Activated B cell treated with CpG ODN at 0.5 μM for 24 hours (primary cell): Measurements from ENCODE around the gene PRR5. TPM values are rescaled to one million over a fixed set of nuclear protein-coding genes. Genes with fewer than 3 reads are reported as not detected.
"Not testable (repeated sequence)": the region's sequence is repeated elsewhere in the genome, so short reads cannot be mapped to it uniquely, and the experiment has no call there.

ENCODE experiments used
- ATAC-seq: fragments of 200-7000 bp; cut with Tn5 transposase; one replicate; pipeline ENCODE4 v1.10.0; 2021; ENCODE audit warnings: low read depth, mild to moderate bottlenecking, moderate library complexity
- CTCF ChIA-PET: fragments of 350-600 bp; sonication (Branson Sonifier 250); formaldehyde crosslinking; loops from one replicate; lab custom pipeline; 2021; ENCODE audit warnings: antibody characterized with exemption; lab: Charles Lee
- POLR2A ChIA-PET: fragments of 350-600 bp; sonication (Branson Sonifier 250); formaldehyde crosslinking; loops from one replicate; lab custom pipeline; 2021; ENCODE audit warnings: antibody characterized with exemption; lab: Charles Lee
- DNase-seq: peaks from one replicate; pipeline ENCODE4 v3.0.0; 2022
- H3K27ac Mint-ChIP-seq: one replicate; pipeline ENCODE4 v1.8.0; 2020; ENCODE audit warnings: mixed read lengths
- H3K27me3 Mint-ChIP-seq: one replicate; pipeline ENCODE4 v1.8.0; 2021; ENCODE audit warnings: mixed read lengths
- H3K36me3 Mint-ChIP-seq: one replicate; pipeline ENCODE4 v1.8.0; 2021; ENCODE audit warnings: low read depth, mixed read lengths
- H3K4me1 Mint-ChIP-seq: one replicate; pipeline ENCODE4 v1.8.0; 2021; ENCODE audit warnings: mixed read lengths
- H3K4me3 Mint-ChIP-seq: one replicate; pipeline ENCODE4 v1.8.0; 2020; ENCODE audit warnings: mild to moderate bottlenecking, mixed read lengths
- H3K9me3 Mint-ChIP-seq: one replicate; pipeline ENCODE4 v1.8.0; 2020; ENCODE audit warnings: mixed read lengths
- intact Hi-C: fragments of 100-400 bp; cut with micrococcal nuclease; formaldehyde crosslinking; loops from one replicate; pipeline ENCODE4 v1.15.1; 2024
- total RNA-seq: library from RNA; stranded (reverse); gene quantifications from 2 replicates; pipeline ENCODE4 v1.2.3, GENCODE V29; 2022
- TF ChIP-seq, protein P1 (sequence below): fragments of 200-600 bp; IDR thresholded peaks from one replicate; pipeline ENCODE4 v1.8.0; 2022; ENCODE audit warnings: antibody characterized with exemption, mild to moderate bottlenecking

PRR5 gene
- total RNA-seq, 1 donor from 2014 or later = 18.0 TPM

DNA sequence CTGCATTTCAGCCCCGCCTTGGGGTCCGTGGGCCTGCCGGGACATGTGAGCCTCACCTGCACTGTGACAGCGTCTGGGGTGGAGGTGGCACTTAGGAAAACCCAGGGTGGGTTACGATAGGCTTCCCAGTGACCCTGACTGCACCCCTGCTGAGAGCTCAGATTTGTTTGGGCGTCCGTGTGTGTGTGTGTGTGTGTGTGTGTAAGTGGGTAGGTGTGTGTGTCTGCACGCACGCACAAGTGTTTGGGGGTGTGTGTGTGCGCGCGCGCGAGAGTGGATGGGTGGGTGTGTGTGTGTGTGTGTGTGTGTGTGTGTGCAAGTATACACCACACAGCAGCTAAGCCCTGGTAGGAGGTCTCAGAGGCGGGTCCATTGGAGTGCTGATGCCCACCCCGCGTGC is 38.3 kb downstream of the PRR5 start:
- no peaks in the 10 kb centered on the region for H3K9me3 Mint-ChIP-seq
- ChIA-PET CTCF (no interaction called here), POLR2A (no interaction called here)
- intact Hi-C loops = no loop called here
- no peaks in the 10 kb centered on the region for H3K36me3 Mint-ChIP-seq
- no peak overlapping the region for H3K27ac Mint-ChIP-seq
- DNase-seq (no peak), ATAC-seq (no peak)
- H3K4me3 Mint-ChIP-seq = no peak overlapping the region
- peaks cover 3% of the 10 kb centered on the region for H3K4me1 Mint-ChIP-seq
- TF ChIP-seq, protein P1, sequence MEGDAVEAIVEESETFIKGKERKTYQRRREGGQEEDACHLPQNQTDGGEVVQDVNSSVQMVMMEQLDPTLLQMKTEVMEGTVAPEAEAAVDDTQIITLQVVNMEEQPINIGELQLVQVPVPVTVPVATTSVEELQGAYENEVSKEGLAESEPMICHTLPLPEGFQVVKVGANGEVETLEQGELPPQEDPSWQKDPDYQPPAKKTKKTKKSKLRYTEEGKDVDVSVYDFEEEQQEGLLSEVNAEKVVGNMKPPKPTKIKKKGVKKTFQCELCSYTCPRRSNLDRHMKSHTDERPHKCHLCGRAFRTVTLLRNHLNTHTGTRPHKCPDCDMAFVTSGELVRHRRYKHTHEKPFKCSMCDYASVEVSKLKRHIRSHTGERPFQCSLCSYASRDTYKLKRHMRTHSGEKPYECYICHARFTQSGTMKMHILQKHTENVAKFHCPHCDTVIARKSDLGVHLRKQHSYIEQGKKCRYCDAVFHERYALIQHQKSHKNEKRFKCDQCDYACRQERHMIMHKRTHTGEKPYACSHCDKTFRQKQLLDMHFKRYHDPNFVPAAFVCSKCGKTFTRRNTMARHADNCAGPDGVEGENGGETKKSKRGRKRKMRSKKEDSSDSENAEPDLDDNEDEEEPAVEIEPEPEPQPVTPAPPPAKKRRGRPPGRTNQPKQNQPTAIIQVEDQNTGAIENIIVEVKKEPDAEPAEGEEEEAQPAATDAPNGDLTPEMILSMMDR = no peak
- peaks cover 8% of the 10 kb centered on the region for H3K27me3 Mint-ChIP-seq

DNA sequence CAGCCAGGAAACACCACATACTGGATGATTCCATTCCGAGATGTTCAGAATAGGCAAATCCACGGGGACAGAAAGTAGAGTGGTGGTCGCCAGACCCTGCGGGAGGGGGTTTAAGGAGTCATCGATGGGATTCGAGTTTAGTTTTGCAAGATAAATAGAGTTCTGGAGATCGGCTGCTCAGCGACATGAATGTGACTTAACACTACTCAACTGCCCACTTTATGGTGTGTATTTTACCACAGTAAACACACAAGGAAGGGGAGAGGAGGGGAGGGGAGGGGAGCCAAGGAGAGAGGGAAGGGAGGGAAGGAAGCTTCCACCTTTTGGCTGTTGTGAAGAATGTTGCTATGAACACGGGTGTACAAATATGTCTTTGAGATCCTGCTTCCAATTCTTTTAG is 39.9 kb downstream of the PRR5 start:
- H3K4me3 Mint-ChIP-seq = no peak overlapping the region
- H3K27me3 Mint-ChIP-seq = peaks cover 14% of the 10 kb centered on the region
- TF ChIP-seq, protein P1 = no peak
- H3K27ac Mint-ChIP-seq = no peak overlapping the region
- no peaks in the 10 kb centered on the region for H3K4me1 Mint-ChIP-seq
- H3K36me3 Mint-ChIP-seq = no peaks in the 10 kb centered on the region
- intact Hi-C loops = no loop called here
- H3K9me3 Mint-ChIP-seq = no peaks in the 10 kb centered on the region
- CTCF ChIA-PET = no interaction called here
- DNase-seq = no peak
- ATAC-seq = no peak
- POLR2A ChIA-PET = no interaction called here

DNA sequence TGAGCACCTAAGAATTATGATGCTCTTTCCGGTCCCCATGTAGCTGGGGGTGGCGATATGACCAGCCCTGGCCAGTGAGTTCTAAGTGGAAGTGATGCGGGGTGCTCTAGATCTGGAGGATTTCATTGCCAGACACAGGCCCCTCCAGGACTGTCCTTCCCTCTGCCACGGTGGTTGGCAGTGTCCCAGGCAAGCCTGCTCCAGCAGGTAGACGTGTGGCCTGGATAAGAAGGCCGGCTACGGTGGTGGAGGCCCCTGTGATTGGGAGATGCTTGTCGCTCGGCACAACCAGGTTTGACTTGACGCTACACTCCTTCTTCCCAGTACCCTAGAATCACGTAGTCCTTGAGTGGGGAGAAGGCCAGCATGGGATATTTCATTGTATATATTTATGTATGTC is 41.2 kb downstream of the PRR5 start:
- ATAC-seq = no peak
- CTCF ChIA-PET = no interaction called here
- intact Hi-C loops = no loop called here
- Mint-ChIP-seq H3K27ac (no peak overlapping the region), H3K9me3 (no peaks in the 10 kb centered on the region), H3K4me1 (no peaks in the 10 kb centered on the region), H3K4me3 (no peak overlapping the region), H3K27me3 (peaks cover 17% of the 10 kb centered on the region), H3K36me3 (no peaks in the 10 kb centered on the region)
- POLR2A ChIA-PET = no interaction called here
- DNase-seq = no peak
- TF ChIP-seq, protein P1 = no peak

DNA sequence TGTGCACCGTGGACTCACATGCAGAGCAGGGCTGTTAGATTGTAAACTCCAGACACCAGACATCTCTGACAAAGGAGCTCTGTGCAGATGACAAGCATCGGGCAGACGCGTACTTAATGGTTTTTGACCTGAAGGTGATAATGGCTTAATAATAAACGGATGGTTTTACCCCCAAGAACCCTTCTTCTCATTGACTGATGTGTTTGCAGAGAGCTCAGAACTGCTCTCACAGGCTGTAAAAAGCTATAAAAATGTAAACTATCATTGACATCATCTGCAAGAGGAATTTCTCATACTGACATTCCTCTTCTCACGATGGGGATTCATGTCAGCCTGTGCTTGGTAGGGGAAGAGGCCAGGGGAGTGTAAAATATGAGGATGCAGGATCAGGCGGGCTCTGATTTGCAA is 41.8 kb downstream of the PRR5 start:
- Mint-ChIP-seq H3K27ac (no peak overlapping the region), H3K27me3 (peaks cover 22% of the 10 kb centered on the region), H3K4me1 (no peaks in the 10 kb centered on the region), H3K4me3 (no peak overlapping the region), H3K9me3 (no peaks in the 10 kb centered on the region), H3K36me3 (no peaks in the 10 kb centered on the region)
- ChIA-PET POLR2A (interaction anchor here (0.7 kb wide), 1 partner anchor 10 kb away, joined by 4 read pairs; no protein-coding TSS in a partner anchor), CTCF (no interaction called here)
- no peak for ATAC-seq
- DNase-seq = no peak
- TF ChIP-seq, protein P1 = no peak
- intact Hi-C loops = no loop called here

DNA sequence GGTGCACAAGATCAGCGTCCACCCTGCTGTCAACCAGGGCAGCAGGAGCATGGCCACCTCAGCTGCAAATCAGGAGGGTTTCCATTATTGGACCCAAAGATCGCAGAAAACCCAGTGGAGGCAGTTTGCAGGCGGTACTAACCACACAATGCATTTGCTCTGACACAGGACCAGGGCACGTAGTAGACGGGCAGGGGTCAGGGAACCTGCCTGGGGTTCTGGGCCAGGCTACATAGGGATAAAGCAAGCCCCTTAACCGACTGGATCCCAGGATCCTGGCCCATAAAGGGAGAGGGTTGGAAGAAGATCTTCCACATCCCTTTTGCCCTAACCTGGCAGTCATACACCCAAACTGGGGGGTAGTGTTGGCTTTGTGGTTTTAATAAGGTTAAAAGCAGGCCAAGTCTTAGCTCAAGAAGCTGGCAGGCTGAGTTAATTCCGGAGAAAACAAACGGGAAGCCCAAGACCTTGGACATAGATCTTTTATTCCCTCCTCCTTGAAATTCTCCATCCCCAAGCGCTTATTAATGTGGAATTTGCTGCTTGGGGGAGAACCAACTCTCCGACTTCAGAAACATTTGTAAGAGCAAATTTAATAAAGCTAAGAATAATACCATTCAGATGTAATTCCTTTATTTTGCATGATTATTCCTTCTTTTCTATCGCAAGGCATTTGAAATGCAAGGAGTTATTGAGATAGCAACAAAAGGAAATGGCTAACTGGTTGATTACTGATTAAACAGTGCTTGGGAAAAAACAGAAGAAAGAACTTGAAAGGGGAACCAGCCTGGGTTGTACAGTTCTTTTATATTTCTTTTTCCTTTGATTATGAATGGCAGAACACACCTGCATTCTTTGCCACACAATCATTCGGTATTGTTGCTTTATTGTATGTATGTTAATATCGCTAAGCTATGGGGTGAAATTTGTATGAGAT is 44.1 kb downstream of the PRR5 start:
- ChIA-PET POLR2A (no interaction called here), CTCF (no interaction called here)
- TF ChIP-seq, protein P1 = no peak
- Mint-ChIP-seq H3K27me3 (peaks cover 30% of the 10 kb centered on the region), H3K27ac (no peak overlapping the region), H3K4me1 (no peaks in the 10 kb centered on the region), H3K36me3 (no peaks in the 10 kb centered on the region), H3K9me3 (peaks cover 2% of the 10 kb centered on the region), H3K4me3 (no peak overlapping the region)
- ATAC-seq (no peak), DNase-seq (no peak)
- intact Hi-C loops = no loop called here

DNA sequence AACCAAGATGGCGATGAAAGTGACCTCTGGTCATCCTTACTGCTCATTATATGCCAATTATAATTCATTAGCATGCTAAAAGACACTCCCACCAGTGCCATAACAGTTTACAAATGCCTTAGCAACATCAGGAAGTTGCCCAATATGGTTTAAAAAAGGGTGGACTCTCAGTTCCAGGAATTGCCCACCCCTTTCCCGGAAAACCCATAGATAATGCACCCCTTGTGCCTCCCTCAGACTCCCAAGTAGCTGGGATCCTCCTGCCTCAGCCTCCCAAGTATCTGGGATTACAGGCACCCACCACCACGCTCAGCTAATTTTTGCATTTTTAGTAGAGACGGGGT is 45.8 kb downstream of the PRR5 start:
- H3K4me1 Mint-ChIP-seq, CTCF ChIA-PET, intact Hi-C loops: not testable (repeated sequence)

More for the DNA sequence above, 45.8 kb downstream of the PRR5 start:
- not testable (repeated sequence) for H3K27ac Mint-ChIP-seq, H3K9me3 Mint-ChIP-seq, H3K36me3 Mint-ChIP-seq, H3K4me3 Mint-ChIP-seq, ATAC-seq, DNase-seq
- POLR2A ChIA-PET = interaction anchor here (0.7 kb wide), 1 partner anchor 19 kb away, joined by 5 read pairs; no protein-coding TSS in a partner anchor
- H3K27me3 Mint-ChIP-seq = peaks cover 37% of the 10 kb centered on the region
